Bronchial epithelial cell (primary cell): ENCODE measurements around the gene EPHA4. TPM values are rescaled to one million over a fixed set of nuclear protein-coding genes. Genes with fewer than 3 reads are reported as not detected.

Experiments used
- DNase-seq: peaks from one replicate; pipeline ENCODE4 v3.0.0-alpha.2; 2010; ENCODE audit warnings: low read depth
- FAIRE-seq: peaks from 2 replicates; lab custom pipeline; 2011; peaks lifted over from hg19 to GRCh38; lab: Jason Lieb, UNC
- H3K27me3 ChIP-seq: 2 replicates; pipeline ENCODE4 v1.5.1; 2011; ENCODE audit warnings: low read length; ENCODE audit not compliant: control insufficient read depth, insufficient read depth
- H3K36me3 ChIP-seq: 2 replicates; pipeline ENCODE4 v1.5.1; 2011; ENCODE audit warnings: low read length; ENCODE audit not compliant: control insufficient read depth, insufficient read depth
- H3K4me3 ChIP-seq: 2 replicates; pipeline ENCODE4 v1.5.1; 2011; ENCODE audit warnings: mild to moderate bottlenecking, low read depth, low read length, control low read depth
- total RNA-seq: library from RNA; depleted of rRNA; stranded (reverse); fragments of >200 nt; gene quantifications from 2 replicates; pipeline ENCODE4 v1.2.1, GENCODE V29; 2014
- TF ChIP-seq, protein P1 (sequence below): IDR thresholded peaks from 2 replicates; pipeline ENCODE4 v1.5.1; 2011; ENCODE audit warnings: mild to moderate bottlenecking, moderate library complexity, low read length, control low read depth, inconsistent platforms; ENCODE audit not compliant: insufficient read depth, severe bottlenecking

Gene EPHA4
- total RNA-seq, 1 donor from 2014 or later = 6.1 TPM

GRCh38 chr2:221501210-221501882, 70.8 kb downstream of the EPHA4 start:
- H3K36me3 ChIP-seq = no peaks in the 10 kb centered on the region
- no peak for FAIRE-seq
- H3K4me3 ChIP-seq = no peak overlapping the region
- H3K27me3 ChIP-seq = no peaks in the 10 kb centered on the region
- TF ChIP-seq, protein P1, sequence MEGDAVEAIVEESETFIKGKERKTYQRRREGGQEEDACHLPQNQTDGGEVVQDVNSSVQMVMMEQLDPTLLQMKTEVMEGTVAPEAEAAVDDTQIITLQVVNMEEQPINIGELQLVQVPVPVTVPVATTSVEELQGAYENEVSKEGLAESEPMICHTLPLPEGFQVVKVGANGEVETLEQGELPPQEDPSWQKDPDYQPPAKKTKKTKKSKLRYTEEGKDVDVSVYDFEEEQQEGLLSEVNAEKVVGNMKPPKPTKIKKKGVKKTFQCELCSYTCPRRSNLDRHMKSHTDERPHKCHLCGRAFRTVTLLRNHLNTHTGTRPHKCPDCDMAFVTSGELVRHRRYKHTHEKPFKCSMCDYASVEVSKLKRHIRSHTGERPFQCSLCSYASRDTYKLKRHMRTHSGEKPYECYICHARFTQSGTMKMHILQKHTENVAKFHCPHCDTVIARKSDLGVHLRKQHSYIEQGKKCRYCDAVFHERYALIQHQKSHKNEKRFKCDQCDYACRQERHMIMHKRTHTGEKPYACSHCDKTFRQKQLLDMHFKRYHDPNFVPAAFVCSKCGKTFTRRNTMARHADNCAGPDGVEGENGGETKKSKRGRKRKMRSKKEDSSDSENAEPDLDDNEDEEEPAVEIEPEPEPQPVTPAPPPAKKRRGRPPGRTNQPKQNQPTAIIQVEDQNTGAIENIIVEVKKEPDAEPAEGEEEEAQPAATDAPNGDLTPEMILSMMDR = no peak
- peak; percentile 76 for DNase-seq

- DNase-seq (no peak), FAIRE-seq (no peak)
- Histone ChIP-seq H3K27me3 (no peaks in the 10 kb centered on the region), H3K4me3 (no peak overlapping the region), H3K36me3 (no peaks in the 10 kb centered on the region)
- TF ChIP-seq, protein P1 = no peak
These were observed 71.4 kb downstream of the EPHA4 start for GRCh38 chr2:221500501-221501209.

- TF ChIP-seq, protein P1 = no peak
- H3K4me3 ChIP-seq = no peak overlapping the region
- peak; percentile 47 for FAIRE-seq
- DNase-seq = no peak
- no peaks in the 10 kb centered on the region for H3K36me3 ChIP-seq
- no peaks in the 10 kb centered on the region for H3K27me3 ChIP-seq
These were observed 76.4 kb downstream of the EPHA4 start for GRCh38 chr2:221495731-221496130.

GRCh38 chr2:221494556-221494955, 77.5 kb downstream of the EPHA4 start:
- no peaks in the 10 kb centered on the region for H3K27me3 ChIP-seq
- DNase-seq = peak; percentile 51
- no peak overlapping the region for H3K4me3 ChIP-seq
- no peak for FAIRE-seq
- H3K36me3 ChIP-seq = no peaks in the 10 kb centered on the region
- TF ChIP-seq, protein P1 = no peak

GRCh38 chr2:221493391-221493790, 78.7 kb downstream of the EPHA4 start:
- TF ChIP-seq, protein P1 = no peak
- FAIRE-seq = no peak
- Histone ChIP-seq H3K36me3 (no peaks in the 10 kb centered on the region), H3K4me3 (no peak overlapping the region), H3K27me3 (no peaks in the 10 kb centered on the region)
- no peak for DNase-seq
